K562 (cell line): Measurements from ENCODE around the gene VSNL1. TPM values are rescaled to one million over a fixed set of nuclear protein-coding genes. Genes with fewer than 3 reads are reported as not detected.

Experiments
- ELF1 ChIP-seq: fragments of 200-800 bp; sonication (Bioruptor generic); IDR thresholded peaks from 2 replicates; pipeline ENCODE4 v1.6.1; 2016; ENCODE audit warnings: missing genetic modification characterization, missing compliant biosample characterization
- GABPB1 ChIP-seq: sonication (generic); formaldehyde crosslinking; IDR thresholded peaks from 2 replicates; pipeline ENCODE4 v1.8.0; 2022; ENCODE audit warnings: mild to moderate bottlenecking, missing genetic modification reagents
- KAT2B ChIP-seq: IDR thresholded peaks from one replicate; pipeline ENCODE4 v1.6.1; 2012; ENCODE audit warnings: low read depth, mild to moderate bottlenecking, control low read depth, inconsistent platforms, low read length, moderate library complexity
- MAFG ChIP-seq: fragments of 450-650 bp; conservative IDR thresholded peaks from 2 replicates; pipeline ENCODE4 v1.6.1; 2016; ENCODE audit warnings: missing genetic modification characterization, missing compliant biosample characterization
- MXI1 ChIP-seq: IDR thresholded peaks from 2 replicates; pipeline ENCODE4 v1.6.1; 2011; ENCODE audit warnings: low read depth, mild to moderate bottlenecking, improper control_type of control experiment, low read length
- OTX1 ChIP-seq: fragments of 450-650 bp; formaldehyde crosslinking; IDR thresholded peaks from 2 replicates; pipeline ENCODE4 v1.4.0; 2022; ENCODE audit warnings: mild to moderate bottlenecking
- POU5F1 ChIP-seq: fragments of 150-350 bp; IDR thresholded peaks from 2 replicates; pipeline ENCODE4 v1.6.1; 2014; ENCODE audit warnings: borderline replicate concordance, low read length, low read depth, mild to moderate bottlenecking; ENCODE audit not compliant: partially characterized antibody
- YBX1 ChIP-seq: fragments of 450-650 bp; IDR thresholded peaks from 2 replicates; pipeline ENCODE4 v1.7.1; 2016; ENCODE audit warnings: mild to moderate bottlenecking
- ZNF174 ChIP-seq: fragments of 250-450 bp; sonication (Bioruptor Pico); IDR thresholded peaks from 2 replicates; pipeline ENCODE4 v1.4.0; 2020; ENCODE audit warnings: mild to moderate bottlenecking
- ZNF212 ChIP-seq: fragments of 450-650 bp; formaldehyde crosslinking; IDR thresholded peaks from 2 replicates; pipeline ENCODE4 v1.4.0; 2020; ENCODE audit warnings: mild to moderate bottlenecking
- polyA plus RNA-seq, 8 experiments: library from polyadenylated mRNA; depleted of rRNA in 4 of 8; stranded (reverse) in 5 of 8; unstranded in 3 of 8; fragments of >200 nt; fragmentation: Nextera tagmentation in 2 of 8; fragmentation: Illumina TruSeq in 1 of 8; extraction: Ambion mirVana in 2 of 8; extraction: Trizol in 1 of 8; gene quantifications; 2 replicates each; pipeline versions ENCODE4 v1.2.1 to v1.2.3, GENCODE V29; 2011 to 2014; ENCODE audit warnings: inconsistent platforms in 1 of 8, missing spikeins in 1 of 8
- total RNA-seq, 7 experiments: library from RNA; depleted of rRNA in 6 of 7; stranded (reverse); fragments of >200 nt in 6 of 7; fragmentation: Illumina TruSeq in 2 of 7; extraction: Trizol in 2 of 7; gene quantifications; 2 replicates each; pipeline versions ENCODE4 v1.2.1 to v1.2.3, GENCODE V29; 2011 to 2021; ENCODE audit warnings: low replicate concordance in 1 of 7
- TF ChIP-seq, protein P1 (sequence below): IDR thresholded peaks from 2 replicates; pipeline ENCODE4 v1.6.1; 2011; ENCODE audit warnings: borderline replicate concordance, low read depth, mild to moderate bottlenecking, moderate library complexity, low read length; ENCODE audit not compliant: insufficient read depth, poor library complexity, severe bottlenecking
- TF ChIP-seq, protein P2 (sequence below): fragments of 450-650 bp; IDR thresholded peaks from 2 replicates; pipeline ENCODE4 v1.6.1; 2018; ENCODE audit not compliant: partially characterized antibody
- TF ChIP-seq, protein P3 (sequence below): fragments of 450-650 bp; formaldehyde crosslinking; IDR thresholded peaks from 2 replicates; pipeline ENCODE4 v1.4.0; 2020; ENCODE audit warnings: mild to moderate bottlenecking, moderate library complexity
- TF ChIP-seq, protein P4 (sequence below): IDR thresholded peaks from 2 replicates; pipeline ENCODE4 v1.6.1; 2014; ENCODE audit warnings: antibody characterized with exemption
- TF ChIP-seq, protein P5 (sequence below), 2 experiments: fragments of 450-650 bp in 1 of 2; sonication (generic) in 1 of 2; formaldehyde crosslinking in 1 of 2; IDR thresholded peaks in 1 of 2; conservative IDR thresholded peaks in 1 of 2; 2 replicates each; pipeline versions ENCODE4 v1.6.1 to v1.8.1; 2016 to 2023; ENCODE audit warnings: mild to moderate bottlenecking in 2 of 2, moderate library complexity in 2 of 2, inconsistent platforms in 1 of 2, missing genetic modification reagents in 1 of 2

Gene VSNL1
- total and polyA plus RNA-seq, 9 of the 15 experiments (the other 6 are each of a cell fraction or from before 2014, with no cell fraction given), result 0.20 TPM; not detected in 8

DNA sequence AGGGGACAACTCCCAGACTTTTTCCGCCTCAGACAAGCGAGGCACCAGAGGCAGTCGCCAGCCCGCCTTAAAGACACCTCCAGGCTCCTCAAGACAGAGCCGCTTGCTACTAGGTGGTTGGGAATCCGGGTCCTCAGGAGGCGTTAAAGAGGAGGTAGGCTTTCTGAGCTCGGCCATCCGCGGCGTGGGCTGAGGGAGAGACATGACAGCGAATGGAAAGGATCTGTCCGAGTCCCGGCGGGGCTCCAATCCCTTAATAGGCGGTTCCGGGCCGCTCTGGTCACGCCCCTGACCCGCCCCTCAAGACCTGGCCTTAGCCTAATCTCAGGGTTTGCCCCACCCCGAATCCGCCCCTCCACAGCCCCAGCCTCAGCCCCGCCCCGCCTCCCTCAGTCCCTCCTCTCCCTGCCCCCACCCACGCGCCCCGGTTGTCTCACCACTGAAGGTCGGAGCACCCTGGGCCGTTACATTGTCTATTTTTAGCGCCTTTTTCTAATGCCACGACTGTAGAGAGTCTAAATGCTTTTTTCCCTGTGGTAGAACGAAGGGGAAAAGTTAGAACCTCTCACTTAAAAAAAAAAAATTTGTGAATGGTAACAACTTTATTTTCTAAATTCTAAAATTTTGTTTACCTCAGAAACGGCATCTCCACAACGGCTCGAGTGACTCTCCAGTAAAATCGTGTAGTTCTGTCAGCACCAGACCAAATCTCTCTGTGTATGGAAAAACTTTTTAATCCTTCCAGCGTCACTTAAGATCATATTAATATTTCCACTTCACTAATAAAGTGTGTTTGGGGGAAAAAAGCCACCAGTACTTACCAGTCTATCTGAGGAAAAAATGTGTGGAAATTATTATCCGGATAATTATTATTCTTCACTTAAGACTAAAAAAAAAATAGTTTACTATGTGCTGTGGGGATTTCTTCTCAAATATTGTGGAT is 22.0 kb upstream of the VSNL1 start, which contains the start of gene RAD51AP2 (continued):
- TF ChIP-seq YBX1, result no peak
- TF ChIP-seq ZNF212 (CRISPR knock-in tag), result no peak
- no peak for TF ChIP-seq MXI1
- TF ChIP-seq GABPB1 (CRISPR knock-in tag), result no peak
- TF ChIP-seq, protein P1, sequence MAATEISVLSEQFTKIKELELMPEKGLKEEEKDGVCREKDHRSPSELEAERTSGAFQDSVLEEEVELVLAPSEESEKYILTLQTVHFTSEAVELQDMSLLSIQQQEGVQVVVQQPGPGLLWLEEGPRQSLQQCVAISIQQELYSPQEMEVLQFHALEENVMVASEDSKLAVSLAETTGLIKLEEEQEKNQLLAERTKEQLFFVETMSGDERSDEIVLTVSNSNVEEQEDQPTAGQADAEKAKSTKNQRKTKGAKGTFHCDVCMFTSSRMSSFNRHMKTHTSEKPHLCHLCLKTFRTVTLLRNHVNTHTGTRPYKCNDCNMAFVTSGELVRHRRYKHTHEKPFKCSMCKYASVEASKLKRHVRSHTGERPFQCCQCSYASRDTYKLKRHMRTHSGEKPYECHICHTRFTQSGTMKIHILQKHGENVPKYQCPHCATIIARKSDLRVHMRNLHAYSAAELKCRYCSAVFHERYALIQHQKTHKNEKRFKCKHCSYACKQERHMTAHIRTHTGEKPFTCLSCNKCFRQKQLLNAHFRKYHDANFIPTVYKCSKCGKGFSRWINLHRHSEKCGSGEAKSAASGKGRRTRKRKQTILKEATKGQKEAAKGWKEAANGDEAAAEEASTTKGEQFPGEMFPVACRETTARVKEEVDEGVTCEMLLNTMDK, result no peak
- TF ChIP-seq KAT2B, result no peak
- TF ChIP-seq MAFG, result no peak
- TF ChIP-seq ZNF174 (CRISPR knock-in tag), result no peak
- TF ChIP-seq, protein P2, sequence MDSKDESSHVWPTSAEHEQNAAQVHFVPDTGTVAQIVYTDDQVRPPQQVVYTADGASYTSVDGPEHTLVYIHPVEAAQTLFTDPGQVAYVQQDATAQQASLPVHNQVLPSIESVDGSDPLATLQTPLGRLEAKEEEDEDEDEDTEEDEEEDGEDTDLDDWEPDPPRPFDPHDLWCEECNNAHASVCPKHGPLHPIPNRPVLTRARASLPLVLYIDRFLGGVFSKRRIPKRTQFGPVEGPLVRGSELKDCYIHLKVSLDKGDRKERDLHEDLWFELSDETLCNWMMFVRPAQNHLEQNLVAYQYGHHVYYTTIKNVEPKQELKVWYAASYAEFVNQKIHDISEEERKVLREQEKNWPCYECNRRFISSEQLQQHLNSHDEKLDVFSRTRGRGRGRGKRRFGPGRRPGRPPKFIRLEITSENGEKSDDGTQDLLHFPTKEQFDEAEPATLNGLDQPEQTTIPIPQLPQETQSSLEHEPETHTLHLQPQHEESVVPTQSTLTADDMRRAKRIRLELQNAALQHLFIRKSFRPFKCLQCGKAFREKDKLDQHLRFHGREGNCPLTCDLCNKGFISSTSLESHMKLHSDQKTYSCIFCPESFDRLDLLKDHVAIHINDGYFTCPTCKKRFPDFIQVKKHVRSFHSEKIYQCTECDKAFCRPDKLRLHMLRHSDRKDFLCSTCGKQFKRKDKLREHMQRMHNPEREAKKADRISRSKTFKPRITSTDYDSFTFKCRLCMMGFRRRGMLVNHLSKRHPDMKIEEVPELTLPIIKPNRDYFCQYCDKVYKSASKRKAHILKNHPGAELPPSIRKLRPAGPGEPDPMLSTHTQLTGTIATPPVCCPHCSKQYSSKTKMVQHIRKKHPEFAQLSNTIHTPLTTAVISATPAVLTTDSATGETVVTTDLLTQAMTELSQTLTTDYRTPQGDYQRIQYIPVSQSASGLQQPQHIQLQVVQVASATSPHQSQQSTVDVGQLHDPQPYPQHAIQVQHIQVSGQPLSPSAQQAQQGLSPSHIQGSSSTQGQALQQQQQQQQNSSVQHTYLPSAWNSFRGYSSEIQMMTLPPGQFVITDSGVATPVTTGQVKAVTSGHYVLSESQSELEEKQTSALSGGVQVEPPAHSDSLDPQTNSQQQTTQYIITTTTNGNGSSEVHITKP, result no peak
- no peak for TF ChIP-seq POU5F1
- TF ChIP-seq, protein P3, sequence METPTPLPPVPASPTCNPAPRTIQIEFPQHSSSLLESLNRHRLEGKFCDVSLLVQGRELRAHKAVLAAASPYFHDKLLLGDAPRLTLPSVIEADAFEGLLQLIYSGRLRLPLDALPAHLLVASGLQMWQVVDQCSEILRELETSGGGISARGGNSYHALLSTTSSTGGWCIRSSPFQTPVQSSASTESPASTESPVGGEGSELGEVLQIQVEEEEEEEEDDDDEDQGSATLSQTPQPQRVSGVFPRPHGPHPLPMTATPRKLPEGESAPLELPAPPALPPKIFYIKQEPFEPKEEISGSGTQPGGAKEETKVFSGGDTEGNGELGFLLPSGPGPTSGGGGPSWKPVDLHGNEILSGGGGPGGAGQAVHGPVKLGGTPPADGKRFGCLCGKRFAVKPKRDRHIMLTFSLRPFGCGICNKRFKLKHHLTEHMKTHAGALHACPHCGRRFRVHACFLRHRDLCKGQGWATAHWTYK, result no peak
- TF ChIP-seq, protein P4, sequence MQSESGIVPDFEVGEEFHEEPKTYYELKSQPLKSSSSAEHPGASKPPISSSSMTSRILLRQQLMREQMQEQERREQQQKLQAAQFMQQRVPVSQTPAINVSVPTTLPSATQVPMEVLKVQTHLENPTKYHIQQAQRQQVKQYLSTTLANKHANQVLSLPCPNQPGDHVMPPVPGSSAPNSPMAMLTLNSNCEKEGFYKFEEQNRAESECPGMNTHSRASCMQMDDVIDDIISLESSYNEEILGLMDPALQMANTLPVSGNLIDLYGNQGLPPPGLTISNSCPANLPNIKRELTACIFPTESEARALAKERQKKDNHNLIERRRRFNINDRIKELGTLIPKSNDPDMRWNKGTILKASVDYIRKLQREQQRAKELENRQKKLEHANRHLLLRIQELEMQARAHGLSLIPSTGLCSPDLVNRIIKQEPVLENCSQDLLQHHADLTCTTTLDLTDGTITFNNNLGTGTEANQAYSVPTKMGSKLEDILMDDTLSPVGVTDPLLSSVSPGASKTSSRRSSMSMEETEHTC, result no peak
- TF ChIP-seq ELF1 (tag), result peak; percentile 40; the same call in 1 of the 2 replicates
- TF ChIP-seq, protein P5, sequence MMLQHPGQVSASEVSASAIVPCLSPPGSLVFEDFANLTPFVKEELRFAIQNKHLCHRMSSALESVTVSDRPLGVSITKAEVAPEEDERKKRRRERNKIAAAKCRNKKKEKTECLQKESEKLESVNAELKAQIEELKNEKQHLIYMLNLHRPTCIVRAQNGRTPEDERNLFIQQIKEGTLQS (IDR thresholded peaks at IDR 0.05), result no peak
- TF ChIP-seq, protein P5 (CRISPR knock-in tag; conservative IDR thresholded peaks at IDR 0.05), result no peak
- no peak for TF ChIP-seq OTX1 (CRISPR knock-in tag)
